C4-2B (cell line): ENCODE measurements around the gene BNC2.

Experiments used
- ZFX ChIP-seq: fragments of 450-650 bp; IDR thresholded peaks from 2 replicates; pipeline ENCODE4 v1.6.1; 2017
- TF ChIP-seq, protein P1 (sequence below): fragments of 450-650 bp; conservative IDR thresholded peaks from 2 replicates; pipeline ENCODE4 v1.5.1; 2017; ENCODE audit warnings: mild to moderate bottlenecking

- TF ChIP-seq, protein P1, sequence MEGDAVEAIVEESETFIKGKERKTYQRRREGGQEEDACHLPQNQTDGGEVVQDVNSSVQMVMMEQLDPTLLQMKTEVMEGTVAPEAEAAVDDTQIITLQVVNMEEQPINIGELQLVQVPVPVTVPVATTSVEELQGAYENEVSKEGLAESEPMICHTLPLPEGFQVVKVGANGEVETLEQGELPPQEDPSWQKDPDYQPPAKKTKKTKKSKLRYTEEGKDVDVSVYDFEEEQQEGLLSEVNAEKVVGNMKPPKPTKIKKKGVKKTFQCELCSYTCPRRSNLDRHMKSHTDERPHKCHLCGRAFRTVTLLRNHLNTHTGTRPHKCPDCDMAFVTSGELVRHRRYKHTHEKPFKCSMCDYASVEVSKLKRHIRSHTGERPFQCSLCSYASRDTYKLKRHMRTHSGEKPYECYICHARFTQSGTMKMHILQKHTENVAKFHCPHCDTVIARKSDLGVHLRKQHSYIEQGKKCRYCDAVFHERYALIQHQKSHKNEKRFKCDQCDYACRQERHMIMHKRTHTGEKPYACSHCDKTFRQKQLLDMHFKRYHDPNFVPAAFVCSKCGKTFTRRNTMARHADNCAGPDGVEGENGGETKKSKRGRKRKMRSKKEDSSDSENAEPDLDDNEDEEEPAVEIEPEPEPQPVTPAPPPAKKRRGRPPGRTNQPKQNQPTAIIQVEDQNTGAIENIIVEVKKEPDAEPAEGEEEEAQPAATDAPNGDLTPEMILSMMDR: no peak
- no peak for TF ChIP-seq ZFX
Measured at GRCh38 chr9:16485575-16486321, 384.7 kb downstream of the BNC2 start.
